GM18507 (cell line): Measurements from ENCODE around the gene PLEKHO2.

Source experiments
- DNase-seq: peaks from one replicate; pipeline ENCODE4 v3.0.0; 2011; ENCODE audit warnings: low read depth; ENCODE audit not compliant: insufficient read length; ENCODE audit errors: extremely low spot score
- FAIRE-seq: peaks from 2 replicates; lab custom pipeline; 2011; peaks lifted over from hg19 to GRCh38; lab: Jason Lieb, UNC

PLEKHO2 gene

DNA sequence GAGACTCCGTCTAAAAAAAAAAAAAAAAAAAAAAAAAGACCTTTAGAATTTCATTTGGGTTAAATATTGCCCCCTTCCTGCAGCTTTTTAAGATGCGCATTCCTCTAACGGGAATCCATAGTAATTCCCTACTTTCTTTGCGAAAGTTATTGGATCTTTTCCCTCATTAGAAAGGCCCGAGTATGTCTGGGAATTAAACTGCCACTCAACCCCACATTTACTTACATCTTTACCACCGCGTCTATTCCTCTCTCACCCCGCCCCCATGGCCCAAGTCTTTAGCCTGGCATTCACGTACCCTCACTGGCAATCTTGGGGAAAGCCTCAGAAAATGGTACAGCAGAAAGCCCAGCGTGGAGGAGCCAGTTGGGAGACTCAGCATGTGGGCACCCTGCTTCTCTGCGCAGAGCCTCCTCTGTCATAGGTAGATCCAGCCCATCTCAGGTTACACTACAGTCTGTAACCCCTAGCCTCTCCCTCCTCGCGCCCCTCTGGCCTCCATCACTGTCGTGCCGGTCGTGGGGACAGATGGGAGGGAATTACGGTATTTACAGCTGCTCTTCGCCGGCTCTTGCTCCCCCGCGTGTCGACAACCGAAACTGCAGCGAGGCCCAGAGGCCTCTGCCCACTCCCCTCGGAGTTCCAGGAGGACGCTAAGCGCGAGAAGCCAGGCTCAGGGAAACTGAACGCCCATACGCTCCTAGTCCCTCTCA is 63.6 kb downstream of the PLEKHO2 start:
- peak; percentile 88 for FAIRE-seq

DNA sequence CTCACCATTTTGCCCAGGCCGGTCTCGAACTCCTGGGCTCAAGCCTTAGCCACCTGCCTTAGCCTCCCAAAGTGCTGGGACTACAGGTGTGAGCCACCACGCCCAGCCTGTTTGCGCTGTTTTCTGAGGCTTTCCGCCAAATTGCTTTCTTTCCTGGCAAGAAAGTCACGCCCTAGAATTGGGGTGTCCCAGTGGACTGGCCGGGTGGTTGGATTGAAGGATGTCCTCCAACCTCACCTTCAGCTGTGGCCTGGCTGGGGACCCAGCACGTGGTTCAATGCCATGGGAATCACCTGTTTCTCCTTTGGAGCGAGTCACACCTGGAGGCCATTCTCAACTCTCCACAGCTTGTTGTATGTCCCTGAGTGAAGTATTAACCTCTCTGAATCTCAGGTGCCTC is 64.2 kb downstream of the PLEKHO2 start:
- FAIRE-seq, result no peak
- DNase-seq, result no peak

More for the DNA sequence above, 63.6 kb downstream of the PLEKHO2 start:
- peak; percentile 82 for DNase-seq

DNA sequence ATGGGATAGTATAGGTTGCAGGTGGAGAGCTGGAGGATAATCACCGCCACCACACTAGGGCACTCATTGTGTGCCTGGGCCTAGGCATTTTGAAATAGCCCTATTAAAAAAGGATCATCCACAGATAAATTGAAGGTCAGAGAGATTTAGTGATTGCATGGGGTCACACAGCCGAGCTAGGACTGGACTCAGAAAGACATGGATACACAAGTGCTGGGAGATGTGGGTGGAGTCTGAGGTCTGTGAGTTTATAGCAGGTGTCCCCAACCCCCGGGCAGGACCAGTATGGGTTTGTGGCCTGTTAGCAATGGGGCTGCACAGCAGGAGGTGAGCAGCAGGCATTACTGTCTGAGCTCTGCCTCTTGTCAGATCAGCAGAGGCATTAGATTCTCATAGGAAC is 64.7 kb downstream of the PLEKHO2 start:
- FAIRE-seq, result no peak
- DNase-seq, result no peak

DNA sequence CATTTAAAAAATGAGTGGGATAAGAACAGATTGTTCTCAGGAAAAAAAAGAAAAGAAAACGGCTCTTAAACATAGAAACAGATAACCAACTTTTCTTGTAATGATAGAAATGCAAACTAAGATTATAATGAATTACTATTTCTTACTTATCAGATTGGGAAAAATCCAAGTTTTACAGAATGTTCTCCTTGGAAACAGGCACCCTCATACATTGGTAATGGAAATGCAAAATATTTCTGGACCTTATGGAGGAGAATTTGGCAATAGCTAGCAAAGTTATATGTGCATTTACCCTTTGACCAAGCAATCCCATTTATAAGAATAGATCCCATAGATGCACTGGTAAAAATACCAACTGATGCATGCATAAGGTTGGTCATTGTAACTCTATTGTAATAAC is 66.3 kb downstream of the PLEKHO2 start:
- FAIRE-seq (no peak), DNase-seq (no peak)

DNA sequence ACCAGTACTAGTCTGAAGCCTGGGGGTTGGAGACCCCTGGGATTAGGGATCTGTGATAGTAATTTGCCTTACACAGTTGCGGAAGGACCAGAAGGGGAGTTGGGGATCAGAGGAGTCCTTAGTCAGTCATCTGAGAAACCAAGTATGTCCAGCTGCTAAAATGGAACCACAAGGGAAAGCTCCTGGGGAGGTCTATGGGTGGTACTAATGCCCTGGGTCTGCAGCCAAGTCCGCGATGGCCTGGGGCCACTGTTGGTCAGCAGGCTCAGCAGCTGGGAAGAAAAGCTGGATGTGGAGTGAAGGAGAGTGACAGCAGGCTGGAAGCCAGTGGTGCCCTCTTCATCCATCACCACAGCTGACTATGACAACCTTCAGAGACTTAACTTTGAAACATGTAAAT is 67.8 kb downstream of the PLEKHO2 start:
- FAIRE-seq (no peak), DNase-seq (no peak)

DNA sequence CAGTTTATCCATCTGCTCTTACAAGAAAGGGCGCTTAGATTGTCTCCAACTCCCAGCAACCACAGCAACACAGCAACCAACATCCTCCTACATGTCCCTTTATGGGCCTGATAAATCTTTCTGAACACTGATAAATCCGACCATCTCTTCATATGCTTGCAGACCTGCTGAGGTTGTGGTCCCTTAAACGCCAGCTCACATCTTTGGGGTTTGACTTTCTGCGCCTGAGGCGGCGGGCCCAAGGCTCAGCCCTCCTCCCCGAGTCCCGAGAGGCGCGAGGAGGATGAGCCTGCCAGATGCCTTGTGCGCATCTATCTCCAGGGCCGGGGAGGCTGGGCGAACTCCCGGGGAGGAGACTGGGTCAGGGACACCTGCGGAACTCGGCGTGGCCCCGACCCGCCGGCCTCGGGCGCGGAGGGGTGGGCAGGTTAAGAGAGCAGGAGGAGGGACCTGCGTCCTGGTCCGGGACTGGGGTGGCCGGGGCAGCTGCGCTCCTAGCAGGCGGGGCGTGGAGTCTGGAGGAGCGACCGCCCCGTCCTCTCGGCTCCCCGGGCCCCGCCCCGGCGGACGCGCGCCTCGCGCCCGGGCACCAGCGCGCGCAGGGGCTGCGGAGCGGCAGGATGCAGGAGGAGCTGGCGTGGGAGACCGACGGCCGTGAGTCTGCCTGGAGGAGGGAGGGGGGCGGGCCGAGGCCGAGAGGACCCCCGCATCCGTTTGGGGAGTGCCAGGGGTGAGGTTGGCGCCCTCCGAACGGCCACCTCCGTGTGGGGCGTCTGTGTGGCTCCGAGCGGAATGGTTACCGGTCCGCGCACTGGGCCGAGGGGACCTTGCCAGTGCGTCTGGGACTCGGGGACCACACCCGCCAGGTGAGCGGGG is 69.8 kb downstream of the PLEKHO2 start, which contains the start of gene ANKDD1A:
Gene ANKDD1A, plus strand, starts transcription at position 592 of the 876 bp plus-strand sequence. Its CDS starts 29 bp downstream, at position 621.
- DNase-seq, result no peak
- peak; percentile 63 for FAIRE-seq

DNA sequence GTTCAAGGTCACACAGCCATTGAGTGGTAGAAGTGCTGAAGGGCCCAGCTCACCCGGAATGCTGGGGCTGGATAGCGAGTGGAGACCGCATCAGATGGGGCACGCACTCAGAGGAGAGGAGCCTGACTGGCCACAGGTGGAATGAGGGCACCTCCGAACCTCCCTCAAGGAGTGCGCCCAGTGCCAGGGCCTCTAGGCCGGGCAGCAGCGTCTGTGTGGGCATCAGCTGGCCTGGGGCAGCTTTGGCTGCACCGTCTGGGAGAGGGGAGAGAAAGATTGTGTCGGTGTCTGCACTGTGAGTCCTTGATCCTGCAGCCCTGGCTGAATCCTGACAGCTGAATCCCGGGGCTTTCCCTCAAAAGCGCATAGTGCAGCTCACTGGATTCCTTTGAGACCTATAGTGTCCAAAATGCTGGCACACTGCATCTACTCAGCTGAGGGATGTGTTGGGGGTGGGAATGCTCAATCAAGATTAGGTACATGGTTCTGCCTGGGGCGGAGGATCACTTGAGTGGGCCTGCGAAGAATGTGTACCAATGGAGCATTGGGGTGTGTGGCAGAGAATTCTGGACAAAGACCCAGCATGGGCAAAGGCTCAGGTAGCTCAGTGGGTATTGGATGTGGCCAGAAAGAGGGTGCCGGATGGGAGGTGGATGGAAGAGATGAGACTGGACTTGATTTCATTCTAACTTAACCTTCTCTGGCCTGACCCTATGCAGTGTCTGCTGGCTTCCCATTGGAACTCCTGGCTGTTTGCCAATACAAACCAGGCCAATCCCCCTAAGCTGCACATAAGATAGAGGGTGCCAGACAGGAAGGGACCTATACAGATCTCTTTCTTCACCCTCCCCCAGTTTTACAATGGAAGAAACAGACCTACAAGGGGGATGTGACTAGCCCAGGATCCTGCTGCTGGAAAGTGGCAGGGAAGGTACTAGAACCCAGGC is 70.9 kb downstream of the PLEKHO2 start:
- FAIRE-seq, result no peak

DNA sequence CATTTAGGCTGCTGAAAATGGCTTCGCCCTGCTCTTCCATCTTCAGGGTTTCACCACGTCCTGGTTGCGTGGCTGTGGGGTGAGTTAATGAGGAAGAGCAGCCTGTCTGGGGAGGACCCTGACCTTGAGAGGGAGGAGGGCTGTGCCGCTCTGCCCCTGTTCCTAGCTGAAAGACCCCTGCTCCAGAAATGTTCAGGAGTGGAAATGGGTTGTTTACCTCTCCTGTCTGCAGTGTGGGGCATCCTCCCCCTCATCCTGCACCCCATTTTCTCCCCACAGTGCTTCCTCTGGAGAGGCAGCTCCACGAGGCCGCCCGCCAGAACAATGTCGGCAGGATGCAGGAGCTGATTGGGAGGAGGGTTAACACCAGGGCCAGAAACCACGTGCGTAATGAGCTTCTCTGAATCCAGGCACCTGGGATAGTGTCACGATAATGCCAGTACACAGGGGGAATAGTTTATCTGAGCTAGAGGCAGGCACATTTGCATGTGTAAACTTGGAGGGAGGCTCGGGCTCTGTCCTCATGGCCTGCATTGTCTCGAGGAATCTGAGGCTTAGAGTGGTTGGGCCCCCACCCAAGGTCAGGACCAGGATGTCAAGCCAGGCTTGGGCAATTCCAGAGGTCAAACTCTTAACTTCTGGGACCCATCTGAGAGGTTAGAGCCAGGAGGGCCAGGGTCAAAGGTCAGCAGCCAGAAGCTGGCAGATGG is 74.0 kb downstream of the PLEKHO2 start:
- FAIRE-seq, result no peak
- DNase-seq, result no peak

More for the DNA sequence above, 70.9 kb downstream of the PLEKHO2 start:
- DNase-seq, result no peak

DNA sequence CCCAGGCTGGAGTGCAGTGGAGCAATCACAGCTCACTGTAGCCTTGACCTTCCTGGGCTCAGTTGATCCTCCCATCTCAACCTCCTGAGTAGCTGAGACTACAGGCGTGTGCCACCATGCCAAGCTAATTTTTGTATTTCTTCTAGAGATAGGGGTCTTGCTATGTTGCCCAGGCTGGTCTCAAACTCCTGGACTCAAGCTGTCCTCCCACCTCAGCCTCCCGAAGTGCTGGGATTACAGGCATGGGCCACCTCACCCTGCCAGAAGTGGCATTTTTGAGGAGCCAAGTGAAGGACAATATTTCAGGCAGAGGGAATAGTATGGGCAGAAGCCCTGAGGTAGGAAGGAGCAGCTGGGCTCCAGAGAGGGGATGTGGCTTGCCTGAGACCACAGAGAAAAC is 74.7 kb downstream of the PLEKHO2 start:
- FAIRE-seq (no peak), DNase-seq (no peak)

DNA sequence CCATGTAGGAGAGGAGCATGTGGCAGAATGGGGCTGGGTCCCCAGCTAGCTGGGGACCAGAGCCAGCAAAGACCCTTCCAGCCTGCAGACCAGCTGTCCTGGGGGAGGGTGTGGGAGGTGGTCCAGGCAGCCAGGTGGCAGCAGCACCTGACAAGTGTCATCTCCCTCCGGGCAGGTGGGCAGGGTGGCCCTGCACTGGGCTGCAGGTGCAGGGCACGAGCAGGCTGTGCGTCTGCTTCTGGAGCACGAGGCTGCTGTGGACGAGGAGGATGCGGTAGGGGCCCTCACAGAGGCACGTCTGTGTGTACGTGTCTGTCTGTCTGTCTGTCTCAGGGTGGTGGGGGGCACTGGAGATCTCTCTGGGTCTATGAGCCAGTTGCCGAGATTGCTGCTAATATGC is 75.5 kb downstream of the PLEKHO2 start:
- no peak for DNase-seq
- no peak for FAIRE-seq
